Testis (tissue), 3 donors: ENCODE measurements around the gene ISYNA1. TPM values are rescaled to one million over a fixed set of nuclear protein-coding genes. Genes with fewer than 3 reads are reported as not detected.

ENCODE experiments used
- DNase-seq: peaks from one replicate; pipeline ENCODE4 v3.0.0-alpha.2; 2019
- H3K27ac ChIP-seq, 2 donors: fragments of 200-600 bp; sonication (generic); one replicate each; pipeline ENCODE4 v1.5.1; 2019
- H3K27me3 ChIP-seq: fragments of 200-600 bp; sonication (generic); one replicate; pipeline ENCODE4 v1.5.1; 2019
- H3K36me3 ChIP-seq: fragments of 200-600 bp; sonication (generic); one replicate; pipeline ENCODE4 v1.5.1; 2017; ENCODE audit warnings: low read depth; ENCODE audit errors: missing control alignments
- H3K4me1 ChIP-seq: fragments of 200-600 bp; sonication (generic); one replicate; pipeline ENCODE4 v1.5.1; 2019
- H3K4me3 ChIP-seq, 2 donors: fragments of 200-600 bp; sonication (generic); one replicate each; pipeline ENCODE4 v1.5.1; 2017 to 2019
- H3K9me3 ChIP-seq: fragments of 200-600 bp; sonication (generic); one replicate; pipeline ENCODE4 v1.5.1; 2017
- CTCF ChIP-seq, 3 experiments: fragments of 450-650 bp in 2 of 3; fragments of 200-600 bp in 1 of 3; sonication (generic) in 1 of 3; IDR thresholded peaks; one replicate each; pipeline ENCODE4 v1.5.1; 2016 to 2019; ENCODE audit warnings: antibody characterized with exemption in 3 of 3, mild to moderate bottlenecking in 2 of 3, moderate library complexity in 1 of 3
- POLR2A ChIP-seq: fragments of 450-650 bp; IDR thresholded peaks from one replicate; pipeline ENCODE4 v1.6.1; 2017; ENCODE audit warnings: antibody characterized with exemption, mild to moderate bottlenecking, moderate library complexity
- WGBS, 2 donors: methylation state at CpG; one replicate each; pipeline ENCODE4 v1.1.5; 2018; 5-methylcytosine and 5-hydroxymethylcytosine counted together
- intact Hi-C: fragments of 100-400 bp; cut with DNase I; formaldehyde crosslinking; loops from one replicate; pipeline ENCODE4 v1.15.1; 2023; ENCODE audit warnings: low total_unique reads
- polyA plus RNA-seq: library from polyadenylated mRNA; stranded (reverse); fragments of 350-450 nt; fragmentation: Illumina TruSeq; extraction: RNeasy Lipid Tissue Mini Kit (QIAGEN cat#74804); gene quantifications from one replicate; pipeline ENCODE4 v1.2.3, GENCODE V29; 2014; ENCODE audit warnings: low read depth, low replicate concordance; ENCODE audit not compliant: insufficient read depth
- total RNA-seq, 2 donors: library from RNA; depleted of rRNA; stranded (reverse); fragments of >200 nt; gene quantifications; one replicate each; pipeline ENCODE4 v1.2.3, GENCODE V29; 2016

ISYNA1 gene
- total and polyA plus RNA-seq, 3 donors from 2014 or later, result 493 to 1,122 (median 1,000) TPM

DNA sequence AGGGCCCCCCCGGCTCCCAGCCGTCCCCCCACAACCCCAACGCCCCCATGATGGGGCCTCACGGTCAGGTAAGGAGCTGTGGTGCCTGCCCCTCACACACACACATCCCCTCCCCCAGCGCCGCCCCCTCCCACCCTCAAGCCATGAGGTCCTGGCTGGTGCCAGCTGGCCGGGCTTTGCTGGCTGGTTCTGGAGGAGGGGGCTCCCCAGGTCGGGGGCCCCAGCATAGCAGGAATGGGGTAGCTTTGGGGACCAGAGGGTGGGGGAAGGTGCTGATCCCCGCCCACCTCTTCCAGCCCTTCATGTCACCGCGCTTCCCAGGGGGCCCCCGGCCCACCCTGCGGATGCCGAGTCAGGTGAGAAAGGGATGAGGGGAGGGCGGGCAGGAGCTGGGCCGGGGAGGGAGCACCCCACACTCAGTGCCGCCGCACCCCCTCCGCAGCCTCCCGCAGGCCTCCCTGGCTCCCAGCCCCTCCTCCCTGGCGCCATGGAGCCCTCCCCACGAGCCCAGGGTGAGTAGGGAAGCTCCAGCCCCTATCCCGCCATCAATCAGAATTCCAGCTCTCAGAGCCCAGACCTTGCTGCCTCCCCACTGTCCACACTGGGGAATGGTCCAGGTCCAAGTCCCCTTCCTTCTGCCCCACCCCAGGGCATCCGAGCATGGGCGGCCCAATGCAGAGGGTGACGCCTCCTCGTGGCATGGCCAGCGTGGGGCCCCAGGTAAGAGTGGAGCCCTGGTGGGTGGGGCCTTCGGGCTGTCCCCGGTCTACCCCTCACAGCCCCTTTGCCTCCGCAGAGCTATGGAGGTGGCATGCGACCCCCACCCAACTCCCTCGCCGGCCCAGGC, 6.4 kb downstream of the ISYNA1 start:
- peaks cover 52% of the 10 kb centered on the region for H3K4me1 ChIP-seq
- 61 to 78% methylated on average over 3 to 26 of the region's 34 CpGs for WGBS, 2 donors
- no peaks in the 10 kb centered on the region for H3K9me3 ChIP-seq
- intact Hi-C loops, result no loop called here
- TF ChIP-seq POLR2A (no peak), CTCF (IDR thresholded peaks at IDR 0.05) (no peak)
- H3K36me3 ChIP-seq, result no peaks in the 10 kb centered on the region
- no peaks in the 10 kb centered on the region for H3K27me3 ChIP-seq
- H3K4me3 ChIP-seq, result no peak overlapping the region
- DNase-seq, result no peak
- no peak overlapping the region for H3K27ac ChIP-seq

DNA sequence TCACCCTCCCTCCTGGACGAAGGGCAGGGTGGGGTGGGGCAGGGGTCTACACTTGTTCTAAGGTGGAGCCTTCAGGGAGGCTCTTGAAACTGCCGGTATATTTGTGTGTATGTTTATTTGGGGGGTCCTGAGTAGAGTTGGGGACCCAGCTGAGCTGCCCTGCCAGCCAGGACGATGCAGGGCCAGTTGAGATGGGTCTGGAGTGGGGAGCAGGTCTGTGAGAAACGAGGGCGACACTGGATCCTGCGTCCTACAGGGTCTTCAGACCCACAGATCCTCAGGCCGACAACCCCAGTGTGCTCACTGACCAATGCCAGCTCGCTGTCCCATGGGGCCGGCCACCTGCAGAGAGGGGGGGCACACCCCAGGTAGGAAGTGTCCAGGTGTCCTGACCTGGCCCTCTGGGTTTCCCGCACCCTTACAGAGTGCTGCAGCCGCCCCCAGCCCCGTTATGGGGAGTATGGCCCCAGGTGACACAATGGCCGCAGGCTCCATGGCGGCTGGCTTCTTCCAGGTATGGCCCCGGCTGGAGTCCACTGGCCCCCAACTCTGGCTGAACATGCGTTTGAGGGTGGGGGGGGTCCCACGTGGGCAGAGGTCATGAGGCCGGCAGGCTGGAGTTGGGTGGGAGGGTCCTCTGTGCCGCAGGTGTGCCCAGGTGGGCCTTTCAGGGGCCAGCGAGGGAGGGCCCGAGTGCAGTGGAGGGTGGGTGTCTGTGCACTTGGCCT, 7.4 kb downstream of the ISYNA1 start:
- Histone ChIP-seq H3K4me1 (peaks cover 62% of the 10 kb centered on the region), H3K27ac (no peak overlapping the region), H3K27me3 (no peaks in the 10 kb centered on the region), H3K4me3 (no peak overlapping the region), H3K9me3 (no peaks in the 10 kb centered on the region), H3K36me3 (no peaks in the 10 kb centered on the region)
- intact Hi-C loops, result no loop called here
- no peak for DNase-seq
- WGBS, 2 donors, result 84 to 100% methylated on average over 4 to 21 of the region's 21 CpGs
- no peak for TF ChIP-seq CTCF (IDR thresholded peaks at IDR 0.05)
- no peak for TF ChIP-seq POLR2A

GRCh38 chr19:18429717-18430416, 8.1 kb downstream of the ISYNA1 start:
- intact Hi-C loops, result no loop called here
- no peak for DNase-seq
- Histone ChIP-seq H3K9me3 (no peaks in the 10 kb centered on the region), H3K27me3 (no peaks in the 10 kb centered on the region), H3K4me3 (peak overlapping the region in 1 of 2 donors; percentile 52), H3K36me3 (no peaks in the 10 kb centered on the region), H3K27ac (peak overlapping the region; percentile 61 to 86), H3K4me1 (peaks cover 59% of the 10 kb centered on the region)
- 44 to 49% methylated on average over 5 to 12 of the region's 13 CpGs for WGBS, 2 donors
- TF ChIP-seq CTCF (IDR thresholded peaks at IDR 0.05) (no peak), POLR2A (no peak)

GRCh38 chr19:18428787-18429674, 8.9 kb downstream of the ISYNA1 start:
- no peaks in the 10 kb centered on the region for H3K27me3 ChIP-seq
- intact Hi-C loops, result no loop called here
- peak overlapping the region; percentile 44 to 52 for H3K4me3 ChIP-seq
- H3K27ac ChIP-seq, result peak overlapping the region; percentile 61 to 86
- TF ChIP-seq POLR2A, result no peak
- TF ChIP-seq CTCF (IDR thresholded peaks at IDR 0.05), result no peak
- no peaks in the 10 kb centered on the region for H3K36me3 ChIP-seq
- 12 to 30% methylated on average over 2 to 24 of the region's 77 CpGs for WGBS, 2 donors
- H3K9me3 ChIP-seq, result no peaks in the 10 kb centered on the region
- H3K4me1 ChIP-seq, result peaks cover 57% of the 10 kb centered on the region
- peak; percentile 91 for DNase-seq
